ENCODE results near the gene RAB24.

The RAB24 gene

GRCh38 chr5:177332896-177333260 lies 29.4 kb upstream of the RAB24 start:
- DNase-seq: no peak

- no peak for DNase-seq
Measured at GRCh38 chr5:177332031-177332895, 28.7 kb upstream of the RAB24 start.

- DNase-seq: no peak
Measured at GRCh38 chr5:177330991-177331842, 27.7 kb upstream of the RAB24 start.

GRCh38 chr5:177329883-177330282 lies 26.4 kb upstream of the RAB24 start:
- no peak for DNase-seq

- no peak for DNase-seq
Measured at GRCh38 chr5:177328545-177329231, 25.2 kb upstream of the RAB24 start.

- DNase-seq: no peak
Measured at GRCh38 chr5:177327539-177328522, 24.3 kb upstream of the RAB24 start.

GRCh38 chr5:177325868-177326381 lies 22.4 kb upstream of the RAB24 start:
- no peak for DNase-seq

GRCh38 chr5:177320879-177321278 lies 17.4 kb upstream of the RAB24 start:
- DNase-seq: no peak

- no peak for DNase-seq
Measured at GRCh38 chr5:177319913-177320588, 16.5 kb upstream of the RAB24 start.

GRCh38 chr5:177317959-177318377 lies 14.4 kb upstream of the RAB24 start:
- peak in 1 of 2 experiments; percentile 45 for DNase-seq

- no peak for DNase-seq
Measured at GRCh38 chr5:177316005-177316404, 12.5 kb upstream of the RAB24 start.

- no peak for DNase-seq
Measured at GRCh38 chr5:177315411-177315810, 11.9 kb upstream of the RAB24 start.

GRCh38 chr5:177314376-177315342 lies 11.1 kb upstream of the RAB24 start:
- DNase-seq: no peak

GRCh38 chr5:177313561-177314259 lies 10.2 kb upstream of the RAB24 start:
- no peak for DNase-seq

- no peak for DNase-seq
Measured at GRCh38 chr5:177312649-177313181, 9.2 kb upstream of the RAB24 start.

GRCh38 chr5:177311723-177312648 lies 8.5 kb upstream of the RAB24 start, which contains the start of gene MXD3:
Gene MXD3, minus strand, starts transcription at chr5:177311898. Its CDS starts 68 bp downstream, at chr5:177311830.
- peak; percentile 9 to 47 for DNase-seq

GRCh38 chr5:177311392-177311722 lies 7.8 kb upstream of the RAB24 start:
- no peak for DNase-seq

Data from cerebellar nuclear complex (tissue), 1 donor.